IMR-90 (cell line): ENCODE data around the gene MEX3A. TPM values are rescaled to one million over a fixed set of nuclear protein-coding genes. Genes with fewer than 3 reads are reported as not detected.

Experiments
- ATAC-seq: fragments of 200-7000 bp; cut with Tn5 transposase; 2 replicates; pipeline ENCODE4 v1.9.1; 2020; ENCODE audit warnings: low read depth, mild to moderate bottlenecking, moderate library complexity
- BruUV-seq: library from RNA; stranded (reverse); fragments of 400-500 nt; replicated peaks from 2 replicates; lab custom pipeline; 2021; lab: Mats Ljungman, UMichigan
- CTCF ChIA-PET: fragments of 300-600 bp; formaldehyde crosslinking; extraction: SDS; loops from one replicate; lab custom pipeline; 2021; ENCODE audit warnings: antibody characterized with exemption; lab: Yijun Ruan, JAX
- POLR2A ChIA-PET: fragments of 300-600 bp; sonication (Branson Sonifier 250); formaldehyde crosslinking; loops from one replicate; lab custom pipeline; 2022; ENCODE audit warnings: antibody characterized with exemption; ENCODE audit not compliant: unreplicated experiment; lab: Charles Lee
- DNase-seq: peaks from one replicate; pipeline ENCODE4 v3.0.0; 2013
- H2AFZ ChIP-seq: replicated peaks from 2 replicates; pipeline ENCODE3; 2013; ENCODE audit warnings: low read length, mild to moderate bottlenecking; ENCODE audit not compliant: poor library complexity
- H2AK5ac ChIP-seq: 2 replicates; pipeline ENCODE4 v1.6.1; 2013; ENCODE audit warnings: low read depth, low read length, inconsistent platforms
- H2AK9ac ChIP-seq: replicated peaks from 2 replicates; pipeline ENCODE3; 2013; ENCODE audit warnings: mild to moderate bottlenecking, low read depth, low read length, moderate library complexity; ENCODE audit not compliant: poor library complexity
- H2BK120ac ChIP-seq: 2 replicates; pipeline ENCODE4 v1.6.1; 2013; ENCODE audit warnings: low read depth, low read length, inconsistent platforms
- H2BK15ac ChIP-seq: 3 replicates; pipeline ENCODE4 v1.6.1; 2013; ENCODE audit warnings: low read depth, low read length, inconsistent platforms
- H2BK20ac ChIP-seq: 2 replicates; pipeline ENCODE4 v1.6.1; 2013; ENCODE audit warnings: low read depth, mild to moderate bottlenecking, inconsistent platforms, low read length, moderate library complexity
- H2BK5ac ChIP-seq: 2 replicates; pipeline ENCODE4 v1.6.1; 2013; ENCODE audit warnings: mild to moderate bottlenecking, low read depth, low read length, inconsistent platforms; ENCODE audit not compliant: poor library complexity, severe bottlenecking
- H3K14ac ChIP-seq: replicated peaks from 2 replicates; pipeline ENCODE4 v1.6.1; 2013; ENCODE audit warnings: low read depth, low read length, inconsistent platforms
- H3K18ac ChIP-seq: 2 replicates; pipeline ENCODE4 v1.6.1; 2013; ENCODE audit warnings: low read depth, low read length, control low read depth
- H3K23ac ChIP-seq: 2 replicates; pipeline ENCODE4 v1.6.1; 2013; ENCODE audit warnings: low read depth, low read length, inconsistent platforms
- H3K27ac ChIP-seq: 2 replicates; pipeline ENCODE4 v1.5.1; 2013; ENCODE audit warnings: mild to moderate bottlenecking, control low read depth, low read length; ENCODE audit not compliant: insufficient read depth
- H3K27me3 ChIP-seq: 2 replicates; pipeline ENCODE4 v1.6.1; 2013; ENCODE audit warnings: low read length; ENCODE audit not compliant: control insufficient read depth, insufficient read depth
- H3K36me3 ChIP-seq: 2 replicates; pipeline ENCODE4 v1.6.1; 2013; ENCODE audit warnings: low read length, mixed read lengths; ENCODE audit not compliant: control insufficient read depth, insufficient read depth
- H3K4ac ChIP-seq: 2 replicates; pipeline ENCODE4 v1.6.1; 2013; ENCODE audit warnings: low read depth, low read length, inconsistent platforms
- H3K4me1 ChIP-seq: 2 replicates; pipeline ENCODE4 v1.6.1; 2013; ENCODE audit warnings: low read length, mixed read lengths; ENCODE audit not compliant: control insufficient read depth, insufficient read depth
- H3K4me2 ChIP-seq: 2 replicates; pipeline ENCODE4 v1.6.1; 2013; ENCODE audit warnings: low read depth, mild to moderate bottlenecking, control low read depth, low read length, moderate library complexity
- H3K4me3 ChIP-seq: 2 replicates; pipeline ENCODE4 v1.5.1; 2013; ENCODE audit warnings: low read depth, mild to moderate bottlenecking, control low read depth, low read length, moderate library complexity; ENCODE audit not compliant: insufficient read depth
- H3K56ac ChIP-seq: 2 replicates; pipeline ENCODE4 v1.6.1; 2013; ENCODE audit warnings: low read length, inconsistent platforms; ENCODE audit not compliant: insufficient read depth; ENCODE audit errors: extremely low read depth
- H3K79me1 ChIP-seq, 2 experiments: 2 replicates each; pipeline ENCODE4 v1.6.1; 2013; ENCODE audit warnings: low read length in 2 of 2, inconsistent platforms in 1 of 2, low read depth in 1 of 2
- H3K9ac ChIP-seq: 2 replicates; pipeline ENCODE4 v1.6.1; 2013; ENCODE audit warnings: low read depth, low read length, control low read depth
- H3K9me1 ChIP-seq: 2 replicates; pipeline ENCODE4 v1.6.1; 2013; ENCODE audit warnings: low read length, inconsistent platforms; ENCODE audit not compliant: insufficient read depth
- H3K9me3 ChIP-seq: 2 replicates; pipeline ENCODE4 v1.6.1; 2013; ENCODE audit warnings: low read length; ENCODE audit not compliant: control insufficient read depth, insufficient read depth
- H4K20me1 ChIP-seq: 2 replicates; pipeline ENCODE4 v1.6.1; 2013; ENCODE audit warnings: low read length, inconsistent platforms; ENCODE audit not compliant: insufficient read depth
- H4K5ac ChIP-seq: 2 replicates; pipeline ENCODE4 v1.6.1; 2013; ENCODE audit warnings: mild to moderate bottlenecking, low read depth, low read length, control low read depth
- H4K8ac ChIP-seq, 2 experiments: 2 replicates each; pipeline ENCODE4 v1.6.1; 2013; ENCODE audit warnings: low read depth in 2 of 2, low read length in 2 of 2, control low read depth in 1 of 2, inconsistent platforms in 1 of 2
- H4K91ac ChIP-seq: 2 replicates; pipeline ENCODE4 v1.6.1; 2013; ENCODE audit warnings: low read depth, low read length, inconsistent platforms; ENCODE audit not compliant: insufficient read depth
- CHD1 ChIP-seq: IDR thresholded peaks from 2 replicates; pipeline ENCODE4 v1.6.1; 2012; ENCODE audit warnings: low read depth, low read length, improper control_type of control experiment
- ELK1 ChIP-seq: fragments of 150-350 bp; IDR thresholded peaks from 2 replicates; pipeline ENCODE4 v1.6.1; 2016; ENCODE audit warnings: low read depth, mild to moderate bottlenecking, low read length, moderate library complexity, borderline replicate concordance
- FOS ChIP-seq: fragments of 150-350 bp; IDR thresholded peaks from 2 replicates; pipeline ENCODE4 v1.6.1; 2016; ENCODE audit warnings: low read depth, low read length
- MAFK ChIP-seq: IDR thresholded peaks from 2 replicates; pipeline ENCODE4 v1.6.1; 2012; ENCODE audit warnings: low read depth, low read length, improper control_type of control experiment
- NFE2L2 ChIP-seq: fragments of 150-350 bp; IDR thresholded peaks from 2 replicates; pipeline ENCODE4 v1.6.1; 2016; ENCODE audit warnings: low read depth, mild to moderate bottlenecking, low read length
- RCOR1 ChIP-seq: IDR thresholded peaks from 2 replicates; pipeline ENCODE4 v1.6.1; 2012; ENCODE audit warnings: mild to moderate bottlenecking, low read length, improper control_type of control experiment; ENCODE audit not compliant: insufficient replicate concordance
- RFX5 ChIP-seq: IDR thresholded peaks from 2 replicates; pipeline ENCODE4 v1.8.0; 2012; ENCODE audit warnings: low read depth, mild to moderate bottlenecking, low read length, moderate library complexity
- WGBS, 2 experiments: methylation state at CpG; one replicate each; pipeline versions ENCODE4 v1.1.5 to v1.1.7; 2013; ENCODE audit warnings: missing lambda C conversion rate in 2 of 2; ENCODE audit not compliant: insufficient read length in 1 of 2; ENCODE audit errors: extremely low coverage in 2 of 2; 5-methylcytosine and 5-hydroxymethylcytosine counted together
- dilution Hi-C: fragments of 300-500 bp; cut with HindIII; formaldehyde crosslinking; loops from one replicate; pipeline ENCODE4 v1.14.3; 2018; ENCODE audit warnings: low sequenced_read_pairs; ENCODE audit not compliant: unreplicated experiment
- in situ Hi-C: fragments of 300-500 bp; cut with MboI; formaldehyde crosslinking; loops from 3 replicates; pipeline ENCODE4 v1.14.3; 2019; ENCODE audit warnings: low sequenced_read_pairs, inconsistent platforms, mixed read lengths
- intact Hi-C: fragments of 100-400 bp; cut with micrococcal nuclease; formaldehyde crosslinking; loops from 2 replicates; pipeline ENCODE4 v1.10.0; 2022
- polyA plus RNA-seq, 3 experiments: library from polyadenylated mRNA; depleted of rRNA; stranded (reverse); fragments of >200 nt; gene quantifications; 2 replicates each; pipeline ENCODE4 v1.2.3, GENCODE V29; 2012; ENCODE audit warnings: low replicate concordance in 1 of 3
- total RNA-seq: library from RNA; depleted of rRNA; stranded (reverse); fragments of >200 nt; gene quantifications from 2 replicates; pipeline ENCODE4 v1.2.3, GENCODE V29; 2012
- TF ChIP-seq, protein P1 (sequence below): conservative IDR thresholded peaks from 2 replicates; pipeline ENCODE4 v1.5.1; 2012; ENCODE audit warnings: mild to moderate bottlenecking, low read depth, low read length, improper control_type of control experiment

MEX3A gene
- total and polyA plus RNA-seq, 2 of the 4 experiments (the other 2 are of a cell fraction), result 2.3 to 9.0 TPM

- H3K79me1 ChIP-seq, result peaks cover 9 to 69% of the 10 kb centered on the region in 2 experiments
- H3K9ac ChIP-seq, result no peak overlapping the region
- dilution Hi-C loops (no loop called here), in situ Hi-C loops (no loop called here), intact Hi-C loops (no loop called here)
- no peak overlapping the region for H3K4me3 ChIP-seq
- DNase-seq (peak; percentile 50), ATAC-seq (no peak)
- H2BK15ac ChIP-seq, result no peak overlapping the region
- H3K4ac ChIP-seq, result 0 out of 2 replicates have a peak overlapping the region, but pooled peaks have one; percentile 1
- H3K4me2 ChIP-seq, result no peak overlapping the region
- no peak overlapping the region for H4K5ac ChIP-seq
- no peak overlapping the region for H2AK5ac ChIP-seq
- no peak overlapping the region for H3K56ac ChIP-seq
- POLR2A ChIA-PET, result no interaction called here
- peaks cover 11% of the 10 kb centered on the region for H3K4me1 ChIP-seq
- no peak overlapping the region for H2BK120ac ChIP-seq
- H3K9me1 ChIP-seq, result no peaks in the 10 kb centered on the region
- no peaks in the 10 kb centered on the region for H3K27me3 ChIP-seq
- H4K91ac ChIP-seq, result no peak overlapping the region
- H3K36me3 ChIP-seq, result no peaks in the 10 kb centered on the region
- no peak overlapping the region for H2BK5ac ChIP-seq
- TF ChIP-seq RFX5, result no peak
- TF ChIP-seq MAFK, result no peak
- TF ChIP-seq CHD1, result no peak
- TF ChIP-seq, protein P1, sequence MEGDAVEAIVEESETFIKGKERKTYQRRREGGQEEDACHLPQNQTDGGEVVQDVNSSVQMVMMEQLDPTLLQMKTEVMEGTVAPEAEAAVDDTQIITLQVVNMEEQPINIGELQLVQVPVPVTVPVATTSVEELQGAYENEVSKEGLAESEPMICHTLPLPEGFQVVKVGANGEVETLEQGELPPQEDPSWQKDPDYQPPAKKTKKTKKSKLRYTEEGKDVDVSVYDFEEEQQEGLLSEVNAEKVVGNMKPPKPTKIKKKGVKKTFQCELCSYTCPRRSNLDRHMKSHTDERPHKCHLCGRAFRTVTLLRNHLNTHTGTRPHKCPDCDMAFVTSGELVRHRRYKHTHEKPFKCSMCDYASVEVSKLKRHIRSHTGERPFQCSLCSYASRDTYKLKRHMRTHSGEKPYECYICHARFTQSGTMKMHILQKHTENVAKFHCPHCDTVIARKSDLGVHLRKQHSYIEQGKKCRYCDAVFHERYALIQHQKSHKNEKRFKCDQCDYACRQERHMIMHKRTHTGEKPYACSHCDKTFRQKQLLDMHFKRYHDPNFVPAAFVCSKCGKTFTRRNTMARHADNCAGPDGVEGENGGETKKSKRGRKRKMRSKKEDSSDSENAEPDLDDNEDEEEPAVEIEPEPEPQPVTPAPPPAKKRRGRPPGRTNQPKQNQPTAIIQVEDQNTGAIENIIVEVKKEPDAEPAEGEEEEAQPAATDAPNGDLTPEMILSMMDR, result no peak
- TF ChIP-seq ELK1, result no peak
- no peak for TF ChIP-seq NFE2L2
- TF ChIP-seq RCOR1, result no peak
- TF ChIP-seq FOS, result no peak
- no peak overlapping the region for H3K14ac ChIP-seq
- H3K9me3 ChIP-seq, result no peaks in the 10 kb centered on the region
- H4K8ac ChIP-seq, result no peak overlapping the region
- CTCF ChIA-PET, result no interaction called here
- H2AFZ ChIP-seq, result no peak overlapping the region
- WGBS, 2 experiments, result no CpG with 5 or more reads among the region's 1 CpG
- H3K23ac ChIP-seq, result no peak overlapping the region
- no TSS peak for BruUV-seq
- H2BK20ac ChIP-seq, result no peak overlapping the region
- H4K20me1 ChIP-seq, result peaks cover 13% of the 10 kb centered on the region
- no peak overlapping the region for H2AK9ac ChIP-seq
- H3K18ac ChIP-seq, result no peak overlapping the region
- H3K27ac ChIP-seq, result no peak overlapping the region
Measured at GRCh38 chr1:156086256-156086662, 4.0 kb upstream of the MEX3A start.
